IPS-15b (cell line): Measurements from ENCODE around the gene PIEZO2.

Source experiments
- H3K27me3 ChIP-seq: one replicate; pipeline ENCODE4 v1.6.1; 2013; ENCODE audit warnings: low read length; ENCODE audit not compliant: control insufficient read depth, insufficient read depth
- H3K36me3 ChIP-seq: one replicate; pipeline ENCODE4 v1.6.1; 2013; ENCODE audit warnings: low read length; ENCODE audit not compliant: control insufficient read depth, insufficient read depth
- H3K4me1 ChIP-seq: one replicate; pipeline ENCODE4 v1.6.1; 2013; ENCODE audit warnings: mild to moderate bottlenecking, low read length; ENCODE audit not compliant: control insufficient read depth, insufficient read depth
- H3K4me3 ChIP-seq: one replicate; pipeline ENCODE4 v1.5.1; 2013; ENCODE audit warnings: low read depth, low read length
- H3K9ac ChIP-seq: one replicate; pipeline ENCODE4 v1.6.1; 2013; ENCODE audit warnings: low read depth, mild to moderate bottlenecking, low read length
- H3K9me3 ChIP-seq: one replicate; pipeline ENCODE4 v1.6.1; 2013; ENCODE audit warnings: mild to moderate bottlenecking, low read length; ENCODE audit not compliant: control insufficient read depth, insufficient read depth

The PIEZO2 gene

DNA sequence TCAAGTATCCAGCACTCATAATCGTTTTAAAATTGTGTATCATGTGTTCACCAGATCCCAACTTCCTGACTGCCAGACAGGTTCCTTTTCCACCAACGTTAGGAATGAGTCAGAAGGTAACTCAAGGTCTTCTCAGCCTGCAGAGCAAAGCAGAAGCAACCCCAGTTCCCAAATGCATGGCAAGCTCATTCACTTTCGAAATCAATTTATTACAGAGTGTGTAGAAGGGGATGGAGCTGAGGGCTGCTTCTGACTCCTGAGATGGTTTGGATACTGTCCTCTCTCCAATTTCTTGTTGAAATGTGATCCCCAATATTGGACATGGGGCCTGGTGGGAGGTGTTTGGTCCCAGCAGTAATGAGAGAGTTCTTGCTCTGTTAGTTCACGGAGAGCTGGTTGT is 114.5 kb downstream of the PIEZO2 start:
- Histone ChIP-seq H3K4me1 (no peaks in the 10 kb centered on the region), H3K36me3 (no peaks in the 10 kb centered on the region), H3K9ac (no peak overlapping the region), H3K4me3 (no peak overlapping the region), H3K9me3 (no peaks in the 10 kb centered on the region), H3K27me3 (no peaks in the 10 kb centered on the region)

DNA sequence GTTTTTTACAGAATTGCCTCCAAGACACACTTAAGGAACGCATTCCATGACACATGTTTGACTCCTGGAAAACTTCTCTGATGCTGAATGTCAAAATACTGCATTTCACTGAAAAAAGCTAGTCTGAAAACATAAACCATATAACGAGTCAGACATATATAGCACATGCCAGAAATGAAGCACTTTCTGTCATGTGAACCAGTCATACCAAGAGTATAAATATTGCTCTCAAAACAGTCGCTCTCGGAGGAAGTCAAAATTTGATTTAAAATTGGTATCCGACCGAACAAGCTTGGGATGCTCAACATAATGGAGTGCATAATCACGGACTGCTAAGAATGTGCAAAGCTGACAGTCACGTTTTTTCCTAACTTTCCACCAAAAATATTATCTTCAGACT is 115.9 kb downstream of the PIEZO2 start:
- H3K27me3 ChIP-seq: no peaks in the 10 kb centered on the region
- H3K9me3 ChIP-seq: no peaks in the 10 kb centered on the region
- no peak overlapping the region for H3K9ac ChIP-seq
- H3K36me3 ChIP-seq: no peaks in the 10 kb centered on the region
- H3K4me1 ChIP-seq: no peaks in the 10 kb centered on the region
- H3K4me3 ChIP-seq: no peak overlapping the region

DNA sequence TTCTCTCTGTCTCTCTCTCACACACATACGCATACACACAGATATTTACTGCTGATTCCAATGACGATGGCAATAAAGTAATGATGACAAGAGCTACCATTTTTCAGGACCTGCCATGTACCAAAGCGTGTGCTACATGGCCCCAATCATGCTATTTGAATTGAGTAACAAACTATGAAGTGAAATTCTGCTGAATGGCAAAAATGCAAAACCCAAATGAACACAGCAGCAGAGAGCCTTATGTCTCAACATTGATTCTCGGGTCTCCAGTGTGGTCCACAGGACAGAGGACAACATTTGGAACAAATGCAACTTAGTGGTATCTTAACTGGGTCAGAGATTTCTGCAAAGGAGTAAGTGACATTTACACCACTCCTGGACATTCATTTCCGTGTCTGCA is 117.4 kb downstream of the PIEZO2 start:
- H3K9me3 ChIP-seq: no peaks in the 10 kb centered on the region

DNA sequence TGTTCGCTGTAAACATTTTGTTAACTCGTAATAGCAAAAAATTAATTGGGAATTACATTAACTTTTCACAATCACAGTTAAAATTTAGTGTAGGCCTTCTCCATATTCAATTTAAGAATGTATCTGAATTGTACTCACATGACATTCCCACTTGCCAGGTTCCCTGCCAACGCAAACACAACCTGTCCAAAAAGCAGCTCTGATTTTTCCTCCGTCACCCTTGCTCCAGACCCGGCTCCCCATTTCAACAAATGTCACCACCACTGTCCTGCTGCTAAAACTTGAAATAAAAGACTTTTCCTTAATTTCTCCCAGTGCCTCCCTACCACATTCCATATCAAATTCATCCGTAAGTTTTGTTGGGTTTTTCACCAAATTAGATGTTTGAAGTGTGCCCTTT is 120.3 kb downstream of the PIEZO2 start:
- no peaks in the 10 kb centered on the region for H3K9me3 ChIP-seq
- H3K36me3 ChIP-seq: no peaks in the 10 kb centered on the region
- H3K9ac ChIP-seq: no peak overlapping the region
- no peaks in the 10 kb centered on the region for H3K27me3 ChIP-seq
- H3K4me3 ChIP-seq: no peak overlapping the region
- H3K4me1 ChIP-seq: no peaks in the 10 kb centered on the region

More for the DNA sequence above, 117.4 kb downstream of the PIEZO2 start:
- Histone ChIP-seq H3K36me3 (no peaks in the 10 kb centered on the region), H3K9ac (no peak overlapping the region), H3K27me3 (no peaks in the 10 kb centered on the region), H3K4me1 (no peaks in the 10 kb centered on the region), H3K4me3 (no peak overlapping the region)

DNA sequence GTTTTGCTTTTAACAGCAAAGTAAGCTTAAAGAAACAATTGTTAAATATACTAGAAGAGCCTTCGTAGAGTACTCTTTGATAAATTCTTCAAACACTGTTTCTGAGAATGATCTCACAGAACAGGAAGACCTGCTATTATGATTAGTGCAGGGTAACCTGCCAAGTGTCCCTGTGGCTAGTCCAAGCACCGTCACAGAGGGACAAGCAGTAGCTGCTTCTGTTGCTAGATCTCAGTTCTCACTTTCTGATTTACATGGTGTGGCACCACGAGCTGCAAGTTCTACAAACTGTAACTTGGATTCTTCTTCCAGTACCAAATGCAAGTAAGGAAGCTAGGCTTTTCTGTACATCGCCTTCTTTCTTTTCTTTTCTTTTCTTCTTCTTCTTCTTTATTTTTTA is 121.5 kb downstream of the PIEZO2 start:
- Histone ChIP-seq H3K9ac (no peak overlapping the region), H3K36me3 (no peaks in the 10 kb centered on the region), H3K4me3 (no peak overlapping the region), H3K9me3 (no peaks in the 10 kb centered on the region), H3K27me3 (no peaks in the 10 kb centered on the region), H3K4me1 (no peaks in the 10 kb centered on the region)

DNA sequence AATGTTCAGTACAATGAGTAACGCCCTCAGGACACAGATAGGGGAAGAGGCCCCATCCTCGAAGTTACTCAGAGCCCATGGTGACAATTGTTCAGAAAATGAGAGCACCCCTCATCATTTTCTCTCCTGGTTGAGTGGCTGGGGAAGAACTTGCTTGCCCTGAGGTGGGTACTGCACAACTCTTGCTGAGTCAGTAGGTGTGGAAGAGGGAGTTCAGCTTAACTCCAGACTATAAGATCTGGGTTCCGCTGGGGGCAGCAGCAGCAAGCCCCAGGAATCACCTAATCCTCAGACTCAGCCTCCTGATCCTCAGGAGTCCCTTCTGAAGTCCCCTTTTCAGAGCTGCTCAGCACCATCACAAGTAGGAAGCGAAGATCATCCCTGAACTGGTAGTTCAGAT is 123.7 kb downstream of the PIEZO2 start:
- H3K4me1 ChIP-seq: no peaks in the 10 kb centered on the region
- H3K9ac ChIP-seq: no peak overlapping the region
- H3K27me3 ChIP-seq: no peaks in the 10 kb centered on the region
- H3K4me3 ChIP-seq: no peak overlapping the region
- H3K36me3 ChIP-seq: no peaks in the 10 kb centered on the region
- H3K9me3 ChIP-seq: no peaks in the 10 kb centered on the region

DNA sequence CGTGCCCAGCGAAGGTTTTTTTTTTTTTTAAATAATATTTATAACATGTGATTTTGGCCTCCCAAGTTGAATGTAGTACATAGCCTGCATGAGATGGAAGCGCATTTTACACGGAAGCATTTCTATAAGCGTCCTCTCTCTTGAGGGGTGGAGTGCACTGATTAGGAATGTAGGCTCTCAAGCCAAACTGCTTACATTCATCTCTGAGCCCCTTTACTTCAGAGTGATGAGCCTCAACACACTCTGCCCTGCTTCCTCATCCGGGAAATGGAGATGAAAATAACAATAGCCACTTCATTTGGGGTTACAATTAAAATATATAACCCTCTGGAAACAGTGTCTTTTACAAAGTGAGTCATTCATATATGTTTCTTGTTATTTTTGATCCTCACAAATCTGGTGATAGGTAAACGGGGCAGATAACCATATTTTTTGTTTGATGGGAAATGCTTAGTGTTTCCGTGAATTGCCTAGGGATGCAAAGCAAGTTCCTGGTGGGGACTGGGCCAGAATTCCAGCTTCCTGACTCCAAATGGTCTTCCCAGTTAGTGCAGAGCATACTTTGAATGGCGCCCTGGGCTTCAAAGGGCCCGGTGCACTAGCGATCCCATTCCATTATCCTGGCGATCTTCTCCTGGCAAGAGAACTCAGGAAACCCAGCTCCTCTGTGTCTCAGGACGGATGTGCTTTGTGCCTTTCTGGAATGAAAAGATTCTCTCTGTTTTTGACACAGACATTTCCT is 124.3 kb downstream of the PIEZO2 start:
- Histone ChIP-seq H3K4me3 (no peak overlapping the region), H3K9me3 (no peaks in the 10 kb centered on the region), H3K4me1 (no peaks in the 10 kb centered on the region), H3K36me3 (no peaks in the 10 kb centered on the region), H3K27me3 (no peaks in the 10 kb centered on the region), H3K9ac (no peak overlapping the region)

DNA sequence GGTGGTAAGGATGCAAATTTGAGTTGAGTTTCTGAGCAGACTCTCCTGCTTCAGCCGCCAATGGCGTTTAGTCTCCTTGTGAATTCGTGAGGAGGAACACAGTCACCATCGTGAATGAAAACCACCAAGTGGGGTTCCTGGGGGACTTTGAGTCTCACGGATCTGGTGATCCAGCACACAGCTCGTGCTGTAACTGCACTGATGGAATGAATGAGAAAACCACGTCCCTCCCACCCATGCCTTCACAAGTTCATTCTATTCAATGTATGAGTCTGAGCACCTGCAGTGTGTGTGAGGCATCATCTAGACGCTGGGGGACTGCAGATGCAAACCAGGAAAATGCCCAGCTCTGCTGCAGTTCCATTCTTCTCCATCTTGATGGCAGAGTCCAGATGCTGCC is 127.9 kb downstream of the PIEZO2 start:
- Histone ChIP-seq H3K4me3 (no peak overlapping the region), H3K9ac (no peak overlapping the region), H3K4me1 (no peaks in the 10 kb centered on the region), H3K9me3 (no peaks in the 10 kb centered on the region), H3K27me3 (no peaks in the 10 kb centered on the region), H3K36me3 (no peaks in the 10 kb centered on the region)

DNA sequence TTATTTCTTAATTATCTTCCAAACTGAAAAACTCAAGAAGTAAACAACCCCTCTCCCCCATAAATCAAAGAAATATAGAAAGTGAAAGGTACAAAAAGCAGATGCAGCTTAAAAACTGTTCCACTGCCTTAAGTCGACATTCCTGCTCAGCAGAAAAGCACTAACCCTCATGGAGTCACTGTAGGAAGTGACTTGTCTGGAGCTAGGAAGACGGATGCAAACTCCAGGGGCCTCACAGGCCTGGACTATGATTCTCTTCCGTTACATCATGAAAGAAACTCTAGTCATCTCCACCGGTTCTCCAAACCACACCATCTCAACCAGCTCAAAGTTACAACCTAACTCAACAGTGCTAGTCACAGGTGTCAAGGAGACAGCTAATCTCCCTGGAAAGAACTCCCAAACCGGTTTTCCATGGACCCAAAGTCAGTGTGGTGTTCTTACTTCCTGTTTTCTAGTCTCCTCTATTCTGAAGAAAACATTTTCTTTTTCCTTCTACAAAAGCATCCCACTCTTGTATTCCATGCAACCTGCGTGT is 128.4 kb downstream of the PIEZO2 start:
- no peaks in the 10 kb centered on the region for H3K9me3 ChIP-seq
- no peaks in the 10 kb centered on the region for H3K36me3 ChIP-seq
- no peaks in the 10 kb centered on the region for H3K4me1 ChIP-seq
- H3K4me3 ChIP-seq: no peak overlapping the region
- H3K27me3 ChIP-seq: no peaks in the 10 kb centered on the region
- H3K9ac ChIP-seq: no peak overlapping the region

DNA sequence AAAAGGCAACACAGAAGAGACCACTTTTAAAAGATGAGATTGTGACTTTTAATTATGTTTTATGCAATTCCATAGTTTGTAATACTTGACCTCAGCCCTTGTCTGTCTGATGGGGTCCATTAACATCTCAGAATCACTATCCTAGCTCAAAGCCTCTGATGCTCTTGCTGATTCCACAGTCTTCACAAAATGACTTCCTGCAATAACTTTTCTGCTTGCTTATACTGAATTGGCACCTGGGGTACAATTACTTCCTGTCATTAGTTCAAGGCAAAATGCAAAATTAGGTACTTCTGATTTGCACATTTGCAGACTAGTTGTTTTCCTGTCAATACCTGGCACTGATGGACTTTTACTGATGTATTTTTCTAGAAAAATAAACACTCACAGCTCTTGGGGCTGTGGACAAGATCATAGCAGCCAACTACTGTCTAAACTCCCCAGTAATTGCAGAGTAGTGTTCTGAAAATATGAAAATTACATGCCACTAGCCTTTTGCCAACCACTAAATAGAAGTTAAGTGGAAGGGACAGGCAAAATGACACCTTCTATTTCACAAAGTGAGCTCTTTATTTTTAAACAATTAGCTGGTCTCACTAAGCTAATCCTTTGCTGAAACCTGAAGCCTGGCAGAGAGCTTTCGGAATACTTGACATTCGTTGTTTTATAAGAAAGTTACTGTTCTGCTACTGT is 129.1 kb downstream of the PIEZO2 start:
- Histone ChIP-seq H3K4me3 (no peak overlapping the region), H3K9ac (no peak overlapping the region), H3K4me1 (peaks cover 2% of the 10 kb centered on the region), H3K9me3 (no peaks in the 10 kb centered on the region), H3K27me3 (no peaks in the 10 kb centered on the region), H3K36me3 (no peaks in the 10 kb centered on the region)

DNA sequence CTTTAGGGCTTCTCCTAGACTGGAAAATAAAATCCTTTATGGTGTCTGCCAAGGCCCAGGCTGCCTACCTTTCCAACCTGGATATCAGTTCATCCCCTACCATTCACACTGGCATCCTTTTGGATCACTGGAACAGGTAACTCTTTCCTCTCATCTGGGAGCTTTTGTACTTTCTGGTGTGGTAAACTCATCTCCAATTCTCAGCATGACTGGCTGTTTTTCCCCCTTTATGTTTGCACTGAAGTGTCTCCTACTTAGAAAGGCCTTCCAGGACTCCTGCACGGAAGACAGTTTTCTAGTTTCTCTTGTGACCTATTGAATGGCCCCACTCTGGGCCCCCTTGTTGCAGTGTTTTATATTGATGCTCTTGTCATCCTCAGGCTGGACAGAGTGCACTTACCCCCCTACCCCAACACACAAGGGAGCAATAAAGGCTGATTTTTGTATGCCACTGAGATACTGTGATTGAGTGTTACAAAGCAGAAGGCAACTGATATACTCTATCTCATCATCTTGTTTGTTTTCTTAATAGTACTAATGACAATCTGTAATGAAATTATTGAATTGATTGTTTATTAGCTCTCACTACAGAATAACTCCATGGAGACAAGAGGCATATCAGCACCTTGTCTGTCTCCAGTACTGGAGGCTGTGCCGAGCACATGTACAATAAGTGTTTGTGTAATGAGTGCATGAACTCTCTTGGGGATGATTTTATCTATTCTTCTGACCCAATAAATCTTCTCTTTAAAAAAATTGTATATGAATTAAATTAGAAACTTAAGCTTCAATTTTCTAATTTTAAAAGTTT is 129.9 kb downstream of the PIEZO2 start:
- no peak overlapping the region for H3K9ac ChIP-seq
- H3K9me3 ChIP-seq: no peaks in the 10 kb centered on the region
- H3K4me1 ChIP-seq: peaks cover 2% of the 10 kb centered on the region
- no peaks in the 10 kb centered on the region for H3K36me3 ChIP-seq
- no peak overlapping the region for H3K4me3 ChIP-seq
- H3K27me3 ChIP-seq: no peaks in the 10 kb centered on the region
